Calu3 (cell line): ENCODE measurements around the gene VTI1B. TPM values are rescaled to one million over a fixed set of nuclear protein-coding genes. Genes with fewer than 3 reads are reported as not detected.
A peak's percentile ranks its signal among the peaks of the same experiment; 100 is the strongest.

Source experiments
- BruUV-seq: library from RNA; stranded (reverse); fragments of 400-500 nt; replicated peaks from 2 replicates; lab custom pipeline; 2021; lab: Mats Ljungman, UMichigan
- CTCF ChIA-PET: fragments of 300-600 bp; sonication (Branson Sonifier 250); formaldehyde crosslinking; loops from one replicate; lab custom pipeline; 2022; ENCODE audit warnings: antibody characterized with exemption; lab: Charles Lee
- DNase-seq: peaks from one replicate; pipeline ENCODE4 v3.0.0; 2022
- H3K27ac Mint-ChIP-seq: one replicate; pipeline ENCODE4 v1.8.0; 2022; ENCODE audit warnings: mixed read lengths; ENCODE audit not compliant: unreplicated experiment
- H3K27me3 Mint-ChIP-seq: one replicate; pipeline ENCODE4 v1.8.0; 2022; ENCODE audit warnings: mixed read lengths; ENCODE audit not compliant: unreplicated experiment
- H3K36me3 Mint-ChIP-seq: one replicate; pipeline ENCODE4 v1.8.0; 2022; ENCODE audit warnings: mild to moderate bottlenecking, moderate library complexity, mixed read lengths; ENCODE audit not compliant: insufficient read depth, unreplicated experiment
- H3K4me1 Mint-ChIP-seq: one replicate; pipeline ENCODE4 v1.8.0; 2022; ENCODE audit warnings: mild to moderate bottlenecking, low read depth, mixed read lengths; ENCODE audit not compliant: unreplicated experiment
- H3K4me3 Mint-ChIP-seq: one replicate; pipeline ENCODE4 v1.8.0; 2022; ENCODE audit warnings: mild to moderate bottlenecking, low read depth, moderate library complexity, mixed read lengths; ENCODE audit not compliant: unreplicated experiment
- H3K9me3 Mint-ChIP-seq: one replicate; pipeline ENCODE4 v1.8.0; 2022; ENCODE audit warnings: low read depth, mixed read lengths; ENCODE audit not compliant: unreplicated experiment
- intact Hi-C: fragments of 100-400 bp; cut with micrococcal nuclease; formaldehyde crosslinking; loops from one replicate; pipeline ENCODE4 v1.10.0; 2022; ENCODE audit not compliant: unreplicated experiment
- total RNA-seq: library from RNA; stranded (reverse); gene quantifications from 2 replicates; pipeline ENCODE4 v1.2.3, GENCODE V29; 2022
- TF ChIP-seq, protein P1 (sequence below): fragments of 200-600 bp; IDR thresholded peaks from one replicate; pipeline ENCODE4 v1.8.0; 2022; ENCODE audit warnings: antibody characterized with exemption; ENCODE audit not compliant: unreplicated experiment

Gene VTI1B
- total RNA-seq, 1 experiment from 2014 or later, result 75.5 TPM

DNA sequence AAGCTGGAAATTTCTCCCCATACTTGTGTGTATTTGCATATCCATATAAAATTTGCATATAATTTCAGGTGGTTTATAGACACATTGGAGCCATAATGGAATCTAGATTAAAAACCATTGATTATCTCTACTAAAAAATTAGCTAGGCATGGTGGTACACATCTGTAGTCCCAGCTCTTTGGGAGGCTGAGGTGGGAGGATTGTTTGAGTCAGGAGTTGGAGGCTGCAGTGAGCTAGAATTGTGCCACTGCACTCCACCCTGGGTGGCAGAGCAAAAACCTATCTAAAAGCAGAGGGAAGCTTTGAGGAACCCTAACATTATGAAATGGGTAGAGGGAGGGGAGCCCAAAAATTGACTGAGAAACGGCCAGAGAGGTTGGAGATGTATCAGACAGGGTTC, 23.7 kb upstream of the VTI1B start:
- no peak for DNase-seq
- no TSS peak for BruUV-seq
- no peaks in the 10 kb centered on the region for H3K27me3 Mint-ChIP-seq
- no peak overlapping the region for H3K27ac Mint-ChIP-seq
- intact Hi-C loops, result no loop called here
- no peaks in the 10 kb centered on the region for H3K4me1 Mint-ChIP-seq
- peaks cover 15% of the 10 kb centered on the region for H3K36me3 Mint-ChIP-seq
- no peaks in the 10 kb centered on the region for H3K9me3 Mint-ChIP-seq
- TF ChIP-seq, protein P1, sequence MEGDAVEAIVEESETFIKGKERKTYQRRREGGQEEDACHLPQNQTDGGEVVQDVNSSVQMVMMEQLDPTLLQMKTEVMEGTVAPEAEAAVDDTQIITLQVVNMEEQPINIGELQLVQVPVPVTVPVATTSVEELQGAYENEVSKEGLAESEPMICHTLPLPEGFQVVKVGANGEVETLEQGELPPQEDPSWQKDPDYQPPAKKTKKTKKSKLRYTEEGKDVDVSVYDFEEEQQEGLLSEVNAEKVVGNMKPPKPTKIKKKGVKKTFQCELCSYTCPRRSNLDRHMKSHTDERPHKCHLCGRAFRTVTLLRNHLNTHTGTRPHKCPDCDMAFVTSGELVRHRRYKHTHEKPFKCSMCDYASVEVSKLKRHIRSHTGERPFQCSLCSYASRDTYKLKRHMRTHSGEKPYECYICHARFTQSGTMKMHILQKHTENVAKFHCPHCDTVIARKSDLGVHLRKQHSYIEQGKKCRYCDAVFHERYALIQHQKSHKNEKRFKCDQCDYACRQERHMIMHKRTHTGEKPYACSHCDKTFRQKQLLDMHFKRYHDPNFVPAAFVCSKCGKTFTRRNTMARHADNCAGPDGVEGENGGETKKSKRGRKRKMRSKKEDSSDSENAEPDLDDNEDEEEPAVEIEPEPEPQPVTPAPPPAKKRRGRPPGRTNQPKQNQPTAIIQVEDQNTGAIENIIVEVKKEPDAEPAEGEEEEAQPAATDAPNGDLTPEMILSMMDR, result no peak
- CTCF ChIA-PET, result no interaction called here
- H3K4me3 Mint-ChIP-seq, result no peak overlapping the region

DNA sequence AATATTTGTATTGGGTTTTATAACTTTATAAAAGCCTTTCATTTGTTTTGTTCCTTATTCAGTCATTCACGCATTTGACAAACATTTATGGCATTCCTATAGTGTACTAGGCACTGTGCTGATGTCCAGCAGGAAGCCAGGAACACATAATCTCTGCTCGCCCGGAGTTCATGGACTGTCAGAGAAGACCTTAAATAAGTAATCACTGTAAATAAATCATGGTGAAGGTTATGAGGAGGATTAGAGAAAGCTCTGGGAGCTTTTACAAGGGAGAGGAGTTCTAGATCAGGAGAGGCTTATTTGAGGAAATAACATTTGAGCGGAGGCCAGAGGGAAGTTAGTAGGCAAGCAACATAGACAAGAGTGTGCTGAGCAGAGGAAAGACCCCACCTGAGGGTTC, 22.6 kb upstream of the VTI1B start:
- Mint-ChIP-seq H3K9me3 (no peaks in the 10 kb centered on the region), H3K27me3 (no peaks in the 10 kb centered on the region), H3K4me3 (no peak overlapping the region), H3K27ac (no peak overlapping the region), H3K36me3 (peaks cover 15% of the 10 kb centered on the region), H3K4me1 (no peaks in the 10 kb centered on the region)
- no peak for DNase-seq
- CTCF ChIA-PET, result no interaction called here
- intact Hi-C loops, result no loop called here
- TF ChIP-seq, protein P1, result no peak
- BruUV-seq, result no TSS peak

DNA sequence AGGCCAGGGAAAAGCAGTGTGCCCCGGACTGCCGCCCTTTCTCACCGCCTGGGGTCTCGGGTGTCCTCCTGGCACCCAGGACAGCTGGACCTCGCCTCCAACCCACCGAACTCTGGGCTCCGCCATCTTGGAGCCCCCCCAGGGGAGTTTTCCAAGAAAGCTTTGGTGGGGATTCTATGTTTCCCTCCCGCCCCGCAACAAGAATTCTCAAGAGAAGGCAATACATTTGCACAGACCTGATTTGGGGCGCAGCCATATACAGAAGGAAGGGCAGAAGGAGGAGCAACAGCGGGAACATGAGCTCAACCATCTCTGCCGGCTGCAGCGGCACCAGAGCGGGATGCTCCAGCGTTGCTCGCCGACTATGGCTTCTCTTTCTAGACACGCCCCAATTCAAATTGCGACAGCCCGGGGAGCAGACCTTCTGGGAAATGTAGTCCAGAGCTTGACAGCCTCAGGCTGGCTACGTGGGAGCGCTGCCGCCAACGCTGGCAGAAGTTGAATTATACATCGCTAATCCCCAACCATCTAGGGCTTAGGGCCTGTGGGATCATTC, 21.0 kb upstream of the VTI1B start, which contains the start of gene RDH11:
TSS of gene RDH11 (minus strand) at position 371 of the 556 bp plus-strand sequence. CDS start at position 310, 61 bp downstream.
- H3K9me3 Mint-ChIP-seq, result no peaks in the 10 kb centered on the region
- peaks cover 20% of the 10 kb centered on the region for H3K36me3 Mint-ChIP-seq
- CTCF ChIA-PET, result interaction anchor here (2.8 kb wide), 1 partner anchor 9 kb away, joined by 16 read pairs; no protein-coding TSS in a partner anchor
- TF ChIP-seq, protein P1, result no peak
- no peaks in the 10 kb centered on the region for H3K27me3 Mint-ChIP-seq
- H3K27ac Mint-ChIP-seq, result peak within 1 kb of the TSS; percentile 87
- intact Hi-C loops, result no loop called here
- no peaks in the 10 kb centered on the region for H3K4me1 Mint-ChIP-seq
- BruUV-seq, result no TSS peak
- H3K4me3 Mint-ChIP-seq, result peak within 1 kb of the TSS; percentile 93
- peak; percentile 87 for DNase-seq

DNA sequence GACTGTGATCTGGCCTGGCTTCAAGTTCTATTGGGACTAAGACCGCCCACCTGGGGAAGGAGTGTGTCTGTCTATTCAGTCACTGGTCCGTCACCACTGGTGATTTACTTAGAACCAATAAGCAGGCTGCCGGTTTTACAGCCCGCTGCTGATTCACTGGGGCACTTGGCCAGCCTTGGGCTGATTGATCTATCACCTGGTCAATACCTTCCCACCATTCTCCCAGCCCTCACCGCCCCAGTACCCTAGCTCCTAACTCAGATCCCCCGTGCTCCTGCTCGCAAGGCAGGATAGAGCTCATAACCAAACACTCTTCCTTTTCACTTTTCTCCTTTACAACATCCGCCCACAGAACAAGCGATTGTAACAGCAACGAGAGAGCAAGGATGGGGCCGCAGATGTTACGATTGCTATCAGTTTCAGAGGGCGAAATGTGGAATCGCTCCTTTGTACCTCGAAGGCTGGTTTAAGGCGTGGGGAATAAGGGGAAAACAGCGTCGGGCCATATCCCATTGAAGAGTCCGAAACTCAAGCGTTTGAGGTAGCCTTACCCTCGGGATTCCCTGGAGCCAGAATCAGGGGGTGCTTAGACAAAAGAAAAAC, 20.5 kb upstream of the VTI1B start:
- Mint-ChIP-seq H3K27me3 (no peaks in the 10 kb centered on the region), H3K36me3 (peaks cover 25% of the 10 kb centered on the region), H3K4me3 (peak overlapping the region; percentile 93), H3K27ac (peak overlapping the region; percentile 87), H3K9me3 (no peaks in the 10 kb centered on the region), H3K4me1 (no peaks in the 10 kb centered on the region)
- TSS peak; percentile 100 for BruUV-seq
- peak; percentile 82 for DNase-seq
- intact Hi-C loops, result no loop called here
- TF ChIP-seq, protein P1, result no peak
- CTCF ChIA-PET, result interaction anchor here (2.8 kb wide), 1 partner anchor 9 kb away, joined by 16 read pairs; no protein-coding TSS in a partner anchor
